Common myeloid progenitor, CD34-positive (primary cell): ENCODE results near the gene TPT1.

Source experiments
- CTCF ChIA-PET: fragments of 350-600 bp; sonication (Branson Sonifier 250); formaldehyde crosslinking; loops from one replicate; lab custom pipeline; 2021; ENCODE audit warnings: antibody characterized with exemption; lab: Charles Lee
- POLR2A ChIA-PET: fragments of 350-600 bp; sonication (Branson Sonifier 250); formaldehyde crosslinking; loops from one replicate; lab custom pipeline; 2021; ENCODE audit warnings: antibody characterized with exemption; lab: Charles Lee
- DNase-seq, 3 donors: peaks; one replicate each; pipeline versions ENCODE4 v3.0.0 to v3.0.0-alpha.2; 2013
- H3K27ac ChIP-seq, 2 experiments: 1 replicate in 1 of 2; 2 replicates in 1 of 2; pipeline ENCODE4 v1.7.0; 2013; ENCODE audit warnings: inconsistent platforms in 2 of 2, low read length in 2 of 2, mild to moderate bottlenecking in 2 of 2, low read depth in 1 of 2, moderate library complexity in 1 of 2; ENCODE audit not compliant: severe bottlenecking in 2 of 2, insufficient read depth in 1 of 2, poor library complexity in 1 of 2
- H3K27me3 ChIP-seq, 5 experiments: replicated peaks in 2 of 5; 1 replicate in 3 of 5; 2 replicates in 2 of 5; pipeline versions ENCODE4 v1.6.1 to v1.7.0; 2013; ENCODE audit warnings: low read length in 4 of 5, mild to moderate bottlenecking in 2 of 5, moderate library complexity in 2 of 5, inconsistent platforms in 1 of 5; ENCODE audit not compliant: insufficient read depth in 5 of 5, control insufficient read depth in 4 of 5
- H3K36me3 ChIP-seq, 4 experiments: 1 replicate in 2 of 4; 2 replicates in 2 of 4; pipeline versions ENCODE4 v1.6.1 to v1.7.0; 2013; ENCODE audit warnings: low read length in 3 of 4, control low read depth in 1 of 4, mild to moderate bottlenecking in 1 of 4; ENCODE audit not compliant: control insufficient read depth in 4 of 4, insufficient read depth in 4 of 4
- H3K4me1 ChIP-seq, 4 experiments: 1 replicate in 3 of 4; 2 replicates in 1 of 4; pipeline versions ENCODE4 v1.6.1 to v1.7.1; 2013; ENCODE audit warnings: low read length in 3 of 4, mild to moderate bottlenecking in 3 of 4, control low read depth in 1 of 4, inconsistent platforms in 1 of 4, moderate library complexity in 1 of 4; ENCODE audit not compliant: control insufficient read depth in 4 of 4, insufficient read depth in 4 of 4; ENCODE audit errors: control extremely low read depth in 1 of 4
- H3K4me3 ChIP-seq, 7 experiments: 1 replicate in 4 of 7; 2 replicates in 3 of 7; pipeline versions ENCODE4 v1.5.1 to v1.7.0; 2013; ENCODE audit warnings: mild to moderate bottlenecking in 7 of 7, low read length in 6 of 7, moderate library complexity in 6 of 7, inconsistent platforms in 2 of 7, low read depth in 2 of 7, control low read depth in 1 of 7; ENCODE audit not compliant: insufficient read depth in 4 of 7, control insufficient read depth in 1 of 7; ENCODE audit errors: extremely low read depth in 1 of 7
- H3K9me3 ChIP-seq, 5 experiments: 1 replicate in 4 of 5; 2 replicates in 1 of 5; pipeline versions ENCODE4 v1.6.1 to v1.7.1; 2013; ENCODE audit warnings: low read length in 4 of 5, mild to moderate bottlenecking in 2 of 5, inconsistent platforms in 1 of 5, low read depth in 1 of 5, moderate library complexity in 1 of 5; ENCODE audit not compliant: control insufficient read depth in 4 of 5, insufficient read depth in 2 of 5; ENCODE audit errors: control extremely low read depth in 1 of 5
- WGBS: methylation state at CpG from one replicate; pipeline ENCODE4 v1.1.5; 2013; ENCODE audit not compliant: insufficient coverage; 5-methylcytosine and 5-hydroxymethylcytosine counted together

TPT1 gene

GRCh38 chr13:45368571-45368970 is 27.6 kb upstream of the TPT1 start:
- peaks cover 0 to 7% (median 2%) of the 10 kb centered on the region in 4 experiments for H3K36me3 ChIP-seq
- peaks cover 0 to 43% (median 32%) of the 10 kb centered on the region in 4 experiments for H3K4me1 ChIP-seq
- ChIA-PET POLR2A (interaction anchor here (0.6 kb wide), 1 partner anchor 61 kb away, joined by 3 read pairs; no protein-coding TSS in a partner anchor), CTCF (interaction anchor here (1.2 to 12.0 kb wide), 7 partner anchors 20 to 122 kb away, joined by 3 to 191 read pairs (median 4); partner anchors contain the start of gene COG3)
- peak in 1 of 3 donors; percentile 21 for DNase-seq
- no peak overlapping the region for H3K4me3 ChIP-seq
- no peak overlapping the region for H3K27ac ChIP-seq
- 16% methylated on average over 2 of the region's 3 CpGs for WGBS
- no peaks in the 10 kb centered on the region for H3K27me3 ChIP-seq
- peaks cover 0 to under 1% (median 0%) of the 10 kb centered on the region in 5 experiments for H3K9me3 ChIP-seq

GRCh38 chr13:45368005-45368404 is 27.0 kb upstream of the TPT1 start:
- H3K9me3 ChIP-seq, result peaks cover 0 to 5% (median 0%) of the 10 kb centered on the region in 5 experiments
- H3K27ac ChIP-seq, result no peak overlapping the region
- H3K4me1 ChIP-seq, result peaks cover 0 to 42% (median 31%) of the 10 kb centered on the region in 4 experiments
- CTCF ChIA-PET, result interaction anchor here (1.2 to 12.0 kb wide), 8 partner anchors 17 to 123 kb away, joined by 3 to 191 read pairs (median 4); no protein-coding TSS in a partner anchor
- no peak overlapping the region for H3K4me3 ChIP-seq
- POLR2A ChIA-PET, result interaction anchor here (0.6 to 1.4 kb wide), 3 partner anchors 18 to 60 kb away, joined by 3 to 4 read pairs (median 3); no protein-coding TSS in a partner anchor
- 87% methylated on average over 4 of the region's 4 CpGs for WGBS
- DNase-seq, result peak in 1 of 3 donors; percentile 17
- H3K36me3 ChIP-seq, result peaks cover 0 to 7% (median 3%) of the 10 kb centered on the region in 4 experiments
- no peaks in the 10 kb centered on the region for H3K27me3 ChIP-seq

GRCh38 chr13:45367358-45367757 is 26.4 kb upstream of the TPT1 start:
- POLR2A ChIA-PET, result interaction anchor here (0.7 to 1.4 kb wide), 3 partner anchors 18 to 41 kb away, joined by 3 to 4 read pairs (median 4); no protein-coding TSS in a partner anchor
- H3K36me3 ChIP-seq, result peaks cover 0 to 13% (median 6%) of the 10 kb centered on the region in 4 experiments
- no peak overlapping the region for H3K27ac ChIP-seq
- CTCF ChIA-PET, result interaction anchor here (0.6 to 12.0 kb wide), 10 partner anchors 16 to 132 kb away, joined by 3 to 191 read pairs (median 4); no protein-coding TSS in a partner anchor
- DNase-seq, result peak; percentile 93 to 98 (median 97)
- H3K9me3 ChIP-seq, result peaks cover 0 to 5% (median 0%) of the 10 kb centered on the region in 5 experiments
- peaks cover 0 to 36% (median 29%) of the 10 kb centered on the region in 4 experiments for H3K4me1 ChIP-seq
- no peak overlapping the region for H3K4me3 ChIP-seq
- H3K27me3 ChIP-seq, result no peaks in the 10 kb centered on the region
- WGBS, result 23% methylated on average over 2 of the region's 2 CpGs

- no peaks in the 10 kb centered on the region for H3K27me3 ChIP-seq
- H3K4me3 ChIP-seq, result no peak overlapping the region
- peaks cover 0 to 5% (median 0%) of the 10 kb centered on the region in 5 experiments for H3K9me3 ChIP-seq
- no peak for DNase-seq
- CTCF ChIA-PET, result interaction anchor here (1.3 to 12.0 kb wide), 4 partner anchors 18 to 40 kb away, joined by 3 to 191 read pairs (median 4); no protein-coding TSS in a partner anchor
- H3K4me1 ChIP-seq, result peaks cover 0 to 20% (median 18%) of the 10 kb centered on the region in 4 experiments
- WGBS, result no CpG with 5 or more reads among the region's 4 CpGs
- POLR2A ChIA-PET, result no interaction called here
- no peak overlapping the region for H3K27ac ChIP-seq
- peaks cover 0 to 17% (median 10%) of the 10 kb centered on the region in 4 experiments for H3K36me3 ChIP-seq
Measured at GRCh38 chr13:45365558-45365885, 24.5 kb upstream of the TPT1 start.

GRCh38 chr13:45364876-45365557 is 24.0 kb upstream of the TPT1 start:
- H3K27me3 ChIP-seq, result no peaks in the 10 kb centered on the region
- no peak for DNase-seq
- ChIA-PET POLR2A (no interaction called here), CTCF (interaction anchor here (1.0 to 12.0 kb wide), 4 partner anchors 29 to 131 kb away, joined by 3 to 191 read pairs (median 4); no protein-coding TSS in a partner anchor)
- WGBS, result 97% methylated on average over 6 of the region's 10 CpGs
- peaks cover 0 to 20% (median 18%) of the 10 kb centered on the region in 4 experiments for H3K4me1 ChIP-seq
- no peak overlapping the region for H3K27ac ChIP-seq
- no peak overlapping the region for H3K4me3 ChIP-seq
- H3K36me3 ChIP-seq, result peaks cover 0 to 18% (median 11%) of the 10 kb centered on the region in 4 experiments
- H3K9me3 ChIP-seq, result peaks cover 0 to 5% (median 0%) of the 10 kb centered on the region in 5 experiments

GRCh38 chr13:45362939-45363338 is 22.0 kb upstream of the TPT1 start:
- H3K27ac ChIP-seq, result no peak overlapping the region
- peaks cover 0 to 5% (median 0%) of the 10 kb centered on the region in 5 experiments for H3K9me3 ChIP-seq
- H3K27me3 ChIP-seq, result no peaks in the 10 kb centered on the region
- CTCF ChIA-PET, result interaction anchor here (0.8 to 2.1 kb wide), 5 partner anchors 21 to 80 kb away, joined by 3 to 11 read pairs (median 3); no protein-coding TSS in a partner anchor
- POLR2A ChIA-PET, result no interaction called here
- WGBS, result 80% methylated on average over 1 of the region's 2 CpGs
- H3K4me1 ChIP-seq, result peaks cover 0 to 12% (median 9%) of the 10 kb centered on the region in 4 experiments
- no peak overlapping the region for H3K4me3 ChIP-seq
- DNase-seq, result peak in 2 of 3 donors; percentile 37 to 39
- H3K36me3 ChIP-seq, result peaks cover 0 to 17% (median 13%) of the 10 kb centered on the region in 4 experiments
